Neural cell (in vitro differentiated cells): ENCODE results near the gene PTPRD. TPM values are rescaled to one million over a fixed set of nuclear protein-coding genes. Genes with fewer than 3 reads are reported as not detected.

Experiments
- H2AFZ ChIP-seq: fragments of 200-600, 300-800 bp; sonication (generic), shearing (Covaris generic); 2 replicates; pipeline ENCODE4 v1.6.0; 2014; ENCODE audit warnings: low read depth, mild to moderate bottlenecking, antibody characterized with exemption, low read length, moderate library complexity
- H3F3A ChIP-seq: fragments of 200-600 bp; shearing (Covaris generic); 2 replicates; pipeline ENCODE4 v1.6.1; 2016; ENCODE audit warnings: mild to moderate bottlenecking, moderate library complexity, mixed read lengths, antibody characterized with exemption, low read length; ENCODE audit not compliant: insufficient read depth, poor library complexity, severe bottlenecking
- H3K27ac ChIP-seq: fragments of 200-600, 300-800 bp; sonication (generic), shearing (Covaris generic); 2 replicates; pipeline ENCODE4 v1.5.1; 2014; ENCODE audit warnings: mild to moderate bottlenecking, low read length, moderate library complexity
- H3K27me3 ChIP-seq: fragments of 300-800, 200-600 bp; sonication (generic), shearing (Covaris generic); 2 replicates; pipeline ENCODE4 v1.6.0; 2014; ENCODE audit warnings: mild to moderate bottlenecking, low read depth, low read length, moderate library complexity; ENCODE audit not compliant: insufficient read depth
- H3K36me3 ChIP-seq: fragments of 300-800, 200-600 bp; sonication (generic), shearing (Covaris generic); 2 replicates; pipeline ENCODE4 v1.5.1; 2014; ENCODE audit warnings: mild to moderate bottlenecking, antibody characterized with exemption, low read length, moderate library complexity; ENCODE audit not compliant: insufficient read depth
- H3K4me2 ChIP-seq: fragments of 300-800, 200-600 bp; sonication (generic), shearing (Covaris generic); 2 replicates; pipeline ENCODE4 v1.6.0; 2014; ENCODE audit warnings: mild to moderate bottlenecking, low read length
- H3K4me3 ChIP-seq: fragments of 300-800, 200-600 bp; sonication (generic), shearing (Covaris generic); 2 replicates; pipeline ENCODE4 v1.5.1; 2014; ENCODE audit warnings: mild to moderate bottlenecking, low read length, moderate library complexity
- H3K79me2 ChIP-seq: fragments of 200-600 bp; shearing (Covaris generic); replicated peaks from 2 replicates; pipeline ENCODE4 v1.6.0; 2014; ENCODE audit warnings: mild to moderate bottlenecking, low read length, moderate library complexity; ENCODE audit not compliant: insufficient read depth
- H3K9ac ChIP-seq: fragments of 300-800, 200-600 bp; sonication (generic), shearing (Covaris generic); 2 replicates; pipeline ENCODE4 v1.6.1; 2016; ENCODE audit warnings: mild to moderate bottlenecking, low read length, mixed read lengths
- H3K9me2 ChIP-seq: fragments of 200-600 bp; shearing (Covaris generic); 2 replicates; pipeline ENCODE4 v1.6.1; 2016; ENCODE audit warnings: mild to moderate bottlenecking, low read length, mixed read lengths; ENCODE audit not compliant: insufficient read depth
- H3K9me3 ChIP-seq: fragments of 200-600, 300-800 bp; sonication (generic), shearing (Covaris generic); 2 replicates; pipeline ENCODE4 v1.6.1; 2016; ENCODE audit warnings: mild to moderate bottlenecking, mixed run types, low read length, moderate library complexity, mixed read lengths
- H4K20me1 ChIP-seq: fragments of 200-600 bp; shearing (Covaris generic); 2 replicates; pipeline ENCODE4 v1.6.1; 2016; ENCODE audit warnings: mild to moderate bottlenecking, mixed run types; ENCODE audit not compliant: insufficient read depth
- CTCF ChIP-seq: fragments of 450-650 bp; IDR thresholded peaks from 2 replicates; pipeline ENCODE4 v1.5.1; 2014; ENCODE audit warnings: antibody characterized with exemption, mild to moderate bottlenecking, moderate library complexity; ENCODE audit not compliant: poor library complexity, severe bottlenecking
- EP300 ChIP-seq: fragments of 450-650 bp; conservative IDR thresholded peaks from 2 replicates; pipeline ENCODE4 v1.6.1; 2014; ENCODE audit warnings: antibody characterized with exemption, mild to moderate bottlenecking, moderate library complexity; ENCODE audit not compliant: poor library complexity, severe bottlenecking
- EZH2 ChIP-seq: fragments of 200-600, 300-800 bp; shearing (Covaris generic), sonication (generic); IDR thresholded peaks from 2 replicates; pipeline ENCODE4 v1.6.1; 2014; ENCODE audit warnings: antibody characterized with exemption, low read length, borderline replicate concordance, mild to moderate bottlenecking; ENCODE audit not compliant: insufficient read depth, poor library complexity, severe bottlenecking
- MXI1 ChIP-seq: fragments of 450-650 bp; conservative IDR thresholded peaks from 2 replicates; pipeline ENCODE4 v1.6.1; 2014; ENCODE audit warnings: antibody characterized with exemption, mild to moderate bottlenecking; ENCODE audit not compliant: poor library complexity, severe bottlenecking
- POLR2AphosphoS5 ChIP-seq: IDR thresholded peaks from 2 replicates; pipeline ENCODE4 v1.6.1; 2012
- RAD21 ChIP-seq: fragments of 450-650 bp; conservative IDR thresholded peaks from 2 replicates; pipeline ENCODE4 v1.6.1; 2014; ENCODE audit warnings: antibody characterized with exemption, mild to moderate bottlenecking, moderate library complexity
- SMC3 ChIP-seq: fragments of 450-650 bp; conservative IDR thresholded peaks from 2 replicates; pipeline ENCODE4 v1.6.1; 2014; ENCODE audit warnings: antibody characterized with exemption, mild to moderate bottlenecking, moderate library complexity; ENCODE audit not compliant: poor library complexity
- TAF1 ChIP-seq: IDR thresholded peaks from 2 replicates; pipeline ENCODE4 v1.6.1; 2012; ENCODE audit warnings: low read depth
- polyA plus RNA-seq: library from polyadenylated mRNA; depleted of rRNA; stranded (reverse); fragments of >200 nt; gene quantifications from 2 replicates; pipeline ENCODE4 v1.2.3, GENCODE V29; 2014
- TF ChIP-seq, protein P1 (sequence below): IDR thresholded peaks from 2 replicates; pipeline ENCODE4 v1.6.1; 2012; ENCODE audit warnings: borderline replicate concordance

The PTPRD gene
- polyA plus RNA-seq, 1 donor from 2014 or later = 143 TPM

DNA sequence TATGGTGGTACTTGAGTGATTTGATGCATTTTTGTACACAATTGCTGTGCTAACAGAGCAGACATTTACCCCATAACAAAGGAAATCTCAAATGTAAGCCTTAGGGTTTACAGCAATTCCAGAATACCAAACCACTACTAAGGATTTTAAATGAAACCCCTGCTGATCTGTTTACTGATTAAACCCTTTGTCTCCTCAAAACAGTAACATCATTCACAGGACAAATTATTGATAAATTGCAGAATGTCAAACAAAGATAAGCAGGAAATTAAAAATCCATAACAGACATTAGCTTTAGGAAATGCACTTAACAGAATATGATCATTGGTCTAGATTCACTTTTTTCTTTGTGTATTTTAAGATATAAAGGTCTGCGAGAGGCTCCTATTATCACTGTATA lies 1796.9 kb downstream of the PTPRD start:
- no peaks in the 10 kb centered on the region for H3F3A ChIP-seq
- H3K79me2 ChIP-seq = peaks cover 58% of the 10 kb centered on the region
- peak overlapping the region; percentile 62 for H3K4me2 ChIP-seq
- no peak overlapping the region for H2AFZ ChIP-seq
- H3K4me3 ChIP-seq = peak overlapping the region; percentile 57
- no peaks in the 10 kb centered on the region for H3K27me3 ChIP-seq
- H4K20me1 ChIP-seq = no peaks in the 10 kb centered on the region
- H3K9ac ChIP-seq = peak overlapping the region; percentile 63
- peak overlapping the region; percentile 84 for H3K27ac ChIP-seq
- H3K9me2 ChIP-seq = no peaks in the 10 kb centered on the region
- H3K9me3 ChIP-seq = no peaks in the 10 kb centered on the region
- TF ChIP-seq MXI1 = no peak
- TF ChIP-seq EP300 = no peak
- TF ChIP-seq CTCF = no peak
- no peak for TF ChIP-seq EZH2
- no peak for TF ChIP-seq TAF1
- no peak for TF ChIP-seq SMC3
- no peak for TF ChIP-seq POLR2AphosphoS5
- TF ChIP-seq, protein P1, sequence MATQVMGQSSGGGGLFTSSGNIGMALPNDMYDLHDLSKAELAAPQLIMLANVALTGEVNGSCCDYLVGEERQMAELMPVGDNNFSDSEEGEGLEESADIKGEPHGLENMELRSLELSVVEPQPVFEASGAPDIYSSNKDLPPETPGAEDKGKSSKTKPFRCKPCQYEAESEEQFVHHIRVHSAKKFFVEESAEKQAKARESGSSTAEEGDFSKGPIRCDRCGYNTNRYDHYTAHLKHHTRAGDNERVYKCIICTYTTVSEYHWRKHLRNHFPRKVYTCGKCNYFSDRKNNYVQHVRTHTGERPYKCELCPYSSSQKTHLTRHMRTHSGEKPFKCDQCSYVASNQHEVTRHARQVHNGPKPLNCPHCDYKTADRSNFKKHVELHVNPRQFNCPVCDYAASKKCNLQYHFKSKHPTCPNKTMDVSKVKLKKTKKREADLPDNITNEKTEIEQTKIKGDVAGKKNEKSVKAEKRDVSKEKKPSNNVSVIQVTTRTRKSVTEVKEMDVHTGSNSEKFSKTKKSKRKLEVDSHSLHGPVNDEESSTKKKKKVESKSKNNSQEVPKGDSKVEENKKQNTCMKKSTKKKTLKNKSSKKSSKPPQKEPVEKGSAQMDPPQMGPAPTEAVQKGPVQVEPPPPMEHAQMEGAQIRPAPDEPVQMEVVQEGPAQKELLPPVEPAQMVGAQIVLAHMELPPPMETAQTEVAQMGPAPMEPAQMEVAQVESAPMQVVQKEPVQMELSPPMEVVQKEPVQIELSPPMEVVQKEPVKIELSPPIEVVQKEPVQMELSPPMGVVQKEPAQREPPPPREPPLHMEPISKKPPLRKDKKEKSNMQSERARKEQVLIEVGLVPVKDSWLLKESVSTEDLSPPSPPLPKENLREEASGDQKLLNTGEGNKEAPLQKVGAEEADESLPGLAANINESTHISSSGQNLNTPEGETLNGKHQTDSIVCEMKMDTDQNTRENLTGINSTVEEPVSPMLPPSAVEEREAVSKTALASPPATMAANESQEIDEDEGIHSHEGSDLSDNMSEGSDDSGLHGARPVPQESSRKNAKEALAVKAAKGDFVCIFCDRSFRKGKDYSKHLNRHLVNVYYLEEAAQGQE = no peak
- no peak for TF ChIP-seq RAD21
- H3K36me3 ChIP-seq = no peaks in the 10 kb centered on the region

GRCh38 chr9:8815219-8815618 lies 1797.6 kb downstream of the PTPRD start:
- Histone ChIP-seq H3K4me2 (peak overlapping the region; percentile 62), H3K36me3 (no peaks in the 10 kb centered on the region), H4K20me1 (no peaks in the 10 kb centered on the region), H3K9ac (peak overlapping the region; percentile 63), H3K9me2 (no peaks in the 10 kb centered on the region), H3K27me3 (no peaks in the 10 kb centered on the region), H2AFZ (no peak overlapping the region), H3K27ac (peak overlapping the region; percentile 84), H3K79me2 (peaks cover 58% of the 10 kb centered on the region), H3K9me3 (no peaks in the 10 kb centered on the region), H3K4me3 (peak overlapping the region; percentile 57), H3F3A (no peaks in the 10 kb centered on the region)
- TF ChIP-seq TAF1 (no peak), RAD21 (no peak), EP300 (no peak), SMC3 (no peak), MXI1 (no peak), CTCF (no peak), POLR2AphosphoS5 (no peak), EZH2 (no peak)
- TF ChIP-seq, protein P1 = no peak
